Left ventricle myocardium inferior (tissue), 1 donor: Measurements from ENCODE around the gene CCDC12. TPM values are rescaled to one million over a fixed set of nuclear protein-coding genes. Genes with fewer than 3 reads are reported as not detected.

Experiments used
- DNase-seq: peaks from one replicate; pipeline ENCODE4 v3.0.0-alpha.2; 2020
- H3K27ac ChIP-seq: fragments of 200-600 bp; replicated peaks from 2 replicates; pipeline ENCODE4 v1.8.0; 2021
- H3K27me3 ChIP-seq: fragments of 200-600 bp; 2 replicates; pipeline ENCODE4 v1.8.0; 2021; ENCODE audit warnings: low read depth
- H3K36me3 ChIP-seq: fragments of 200-600 bp; 2 replicates; pipeline ENCODE4 v1.8.0; 2021
- H3K4me1 ChIP-seq: fragments of 200-600 bp; 2 replicates; pipeline ENCODE4 v1.8.0; 2021
- H3K4me3 ChIP-seq: fragments of 200-600 bp; 2 replicates; pipeline ENCODE4 v1.8.0; 2021; ENCODE audit warnings: mild to moderate bottlenecking, moderate library complexity
- H3K9me3 ChIP-seq: fragments of 200-600 bp; replicated peaks from 2 replicates; pipeline ENCODE4 v1.8.0; 2021
- intact Hi-C: fragments of 100-400 bp; cut with micrococcal nuclease; formaldehyde crosslinking; loops from one replicate; pipeline ENCODE4 v1.11.0; 2022
- total RNA-seq: library from RNA; stranded (reverse); fragmentation: NEBNext Ultra II Directional; extraction: Animal tissue kit (Norgen Biotek cat#: 25700); gene quantifications from one replicate; pipeline ENCODE4 v1.2.1, GENCODE V29; 2021
- TF ChIP-seq, protein P1 (sequence below): fragments of 200-600 bp; IDR thresholded peaks from 2 replicates; pipeline ENCODE4 v1.8.0; 2021; ENCODE audit warnings: antibody characterized with exemption, mild to moderate bottlenecking, borderline replicate concordance
- donor health status: DM: no; HTN: yes; CAD: no; lungs with severe emphysema.

The CCDC12 gene
- total RNA-seq, 1 donor from 2014 or later: 31.0 TPM

DNA sequence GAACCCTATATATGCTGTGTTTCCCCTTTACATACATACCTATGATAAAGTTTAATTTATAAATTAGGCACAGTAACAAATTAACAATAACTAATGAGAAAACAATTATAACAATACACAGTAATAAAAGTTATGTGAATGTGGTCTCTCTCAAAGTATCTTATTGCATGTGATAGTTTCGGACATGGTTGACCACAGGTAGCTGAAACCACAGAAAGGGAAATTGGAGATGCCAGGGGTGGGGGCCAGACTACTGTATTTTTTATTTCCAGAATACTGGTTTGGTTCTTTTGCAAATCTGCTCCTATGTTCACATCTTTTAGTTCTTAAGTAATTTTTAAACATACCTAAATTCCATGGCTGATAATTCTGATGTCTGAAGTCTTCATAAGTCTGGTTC is 58.3 kb downstream of the CCDC12 start:
- no peak overlapping the region for H3K4me3 ChIP-seq
- H3K27ac ChIP-seq: no peak overlapping the region
- no peaks in the 10 kb centered on the region for H3K27me3 ChIP-seq
- TF ChIP-seq, protein P1, sequence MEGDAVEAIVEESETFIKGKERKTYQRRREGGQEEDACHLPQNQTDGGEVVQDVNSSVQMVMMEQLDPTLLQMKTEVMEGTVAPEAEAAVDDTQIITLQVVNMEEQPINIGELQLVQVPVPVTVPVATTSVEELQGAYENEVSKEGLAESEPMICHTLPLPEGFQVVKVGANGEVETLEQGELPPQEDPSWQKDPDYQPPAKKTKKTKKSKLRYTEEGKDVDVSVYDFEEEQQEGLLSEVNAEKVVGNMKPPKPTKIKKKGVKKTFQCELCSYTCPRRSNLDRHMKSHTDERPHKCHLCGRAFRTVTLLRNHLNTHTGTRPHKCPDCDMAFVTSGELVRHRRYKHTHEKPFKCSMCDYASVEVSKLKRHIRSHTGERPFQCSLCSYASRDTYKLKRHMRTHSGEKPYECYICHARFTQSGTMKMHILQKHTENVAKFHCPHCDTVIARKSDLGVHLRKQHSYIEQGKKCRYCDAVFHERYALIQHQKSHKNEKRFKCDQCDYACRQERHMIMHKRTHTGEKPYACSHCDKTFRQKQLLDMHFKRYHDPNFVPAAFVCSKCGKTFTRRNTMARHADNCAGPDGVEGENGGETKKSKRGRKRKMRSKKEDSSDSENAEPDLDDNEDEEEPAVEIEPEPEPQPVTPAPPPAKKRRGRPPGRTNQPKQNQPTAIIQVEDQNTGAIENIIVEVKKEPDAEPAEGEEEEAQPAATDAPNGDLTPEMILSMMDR: no peak
- H3K9me3 ChIP-seq: peaks cover 10% of the 10 kb centered on the region
- peaks cover 18% of the 10 kb centered on the region for H3K4me1 ChIP-seq
- intact Hi-C loops: no loop called here
- no peak for DNase-seq
- H3K36me3 ChIP-seq: peaks cover 67% of the 10 kb centered on the region

DNA sequence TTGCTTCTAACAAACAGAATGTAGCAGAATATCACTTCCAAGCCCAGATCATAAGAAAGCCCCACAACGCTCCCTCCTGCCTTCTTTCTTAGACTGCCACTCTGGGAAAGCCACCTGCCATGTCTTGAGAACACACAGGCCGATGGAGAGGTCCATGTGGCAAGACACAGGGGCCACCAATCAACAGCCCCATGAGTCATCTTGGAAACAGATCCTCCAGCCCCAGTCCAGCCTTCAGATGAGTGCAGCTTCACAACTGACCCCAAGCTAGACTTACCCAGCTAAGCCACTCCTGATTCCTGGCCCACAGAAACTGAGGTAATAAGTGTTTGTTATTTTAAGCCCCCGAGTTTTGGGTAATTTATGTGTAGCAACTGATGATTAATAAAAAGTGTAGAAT is 59.3 kb downstream of the CCDC12 start:
- Histone ChIP-seq H3K4me1 (peaks cover 19% of the 10 kb centered on the region), H3K27me3 (no peaks in the 10 kb centered on the region), H3K27ac (no peak overlapping the region), H3K4me3 (no peak overlapping the region), H3K36me3 (peaks cover 58% of the 10 kb centered on the region), H3K9me3 (peaks cover 10% of the 10 kb centered on the region)
- intact Hi-C loops: no loop called here
- TF ChIP-seq, protein P1: no peak
- DNase-seq: peak; percentile 7

DNA sequence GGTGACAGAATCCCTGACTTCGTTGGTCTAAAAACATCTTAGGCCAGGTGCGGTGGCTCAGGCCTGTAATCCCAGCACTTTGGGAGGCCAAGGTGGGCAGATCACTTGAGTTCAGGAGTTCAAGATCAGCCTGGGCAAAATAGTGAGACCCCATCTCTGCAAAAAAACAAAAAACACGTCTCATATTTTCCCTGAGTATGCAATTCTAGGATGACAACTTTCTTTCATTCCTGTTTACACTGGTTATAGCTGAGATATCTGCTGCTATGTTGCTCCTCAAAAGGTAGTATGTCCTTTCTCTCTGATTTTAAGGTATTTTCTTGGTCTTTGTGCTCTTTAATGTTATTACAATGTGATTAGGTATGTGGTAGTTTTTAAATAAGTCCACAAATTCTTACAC is 59.7 kb downstream of the CCDC12 start:
- H3K36me3 ChIP-seq: peaks cover 53% of the 10 kb centered on the region
- TF ChIP-seq, protein P1: no peak

DNA sequence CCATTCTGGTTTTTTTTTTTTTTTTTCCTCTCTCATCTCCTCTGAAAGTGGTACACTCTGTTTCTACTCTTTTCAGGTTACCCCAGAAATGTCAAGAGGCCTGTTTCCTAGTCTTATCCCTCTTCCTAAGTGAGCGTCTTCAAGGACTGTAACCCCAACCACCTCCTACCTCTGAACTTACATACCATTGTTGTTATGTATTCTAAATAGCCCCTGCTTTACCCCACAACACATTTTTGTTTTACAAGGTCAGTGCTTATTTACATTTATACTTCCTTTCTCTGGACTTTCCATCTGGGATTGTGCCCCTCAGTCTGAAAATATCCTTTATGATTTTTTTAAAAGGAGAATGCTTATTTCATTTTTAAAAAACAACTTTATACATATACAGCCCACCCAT is 60.3 kb downstream of the CCDC12 start:
- TF ChIP-seq, protein P1: no peak

More for the DNA sequence above, 59.7 kb downstream of the CCDC12 start:
- Histone ChIP-seq H3K4me3 (no peak overlapping the region), H3K27me3 (no peaks in the 10 kb centered on the region), H3K27ac (no peak overlapping the region), H3K4me1 (peaks cover 19% of the 10 kb centered on the region), H3K9me3 (peaks cover 10% of the 10 kb centered on the region)
- intact Hi-C loops: no loop called here
- no peak for DNase-seq

DNA sequence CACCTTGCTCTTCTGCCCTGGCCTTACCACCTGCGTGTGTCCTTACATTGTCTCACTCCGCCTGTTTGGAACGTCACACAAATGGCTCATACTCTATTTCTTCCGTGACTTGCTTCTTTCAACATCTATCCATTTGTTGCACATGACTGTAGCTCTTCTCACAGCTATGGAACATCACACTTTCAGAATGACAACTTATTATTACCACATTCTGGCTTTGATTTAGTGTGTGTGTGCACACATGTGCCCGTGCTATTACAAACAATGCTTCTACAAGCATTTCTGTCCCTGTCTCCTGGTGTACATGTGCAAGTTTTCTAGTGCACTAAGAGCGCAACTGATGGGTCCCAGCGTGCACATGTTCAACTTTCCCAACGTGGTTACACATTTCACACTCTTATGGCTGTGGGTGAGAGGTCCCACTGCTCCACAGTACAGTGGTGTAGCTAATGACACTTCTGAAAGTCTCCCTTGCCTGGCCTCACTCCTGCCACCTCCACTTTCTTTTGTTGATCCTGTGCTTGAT is 61.2 kb downstream of the CCDC12 start:
- H3K4me3 ChIP-seq: no peak overlapping the region
- H3K9me3 ChIP-seq: peaks cover 10% of the 10 kb centered on the region
- H3K36me3 ChIP-seq: peaks cover 39% of the 10 kb centered on the region
- intact Hi-C loops: no loop called here
- TF ChIP-seq, protein P1: no peak
- H3K27me3 ChIP-seq: no peaks in the 10 kb centered on the region
- no peak for DNase-seq
- no peak overlapping the region for H3K27ac ChIP-seq
- H3K4me1 ChIP-seq: peaks cover 19% of the 10 kb centered on the region

More for the DNA sequence above, 60.3 kb downstream of the CCDC12 start:
- H3K4me1 ChIP-seq: peaks cover 19% of the 10 kb centered on the region
- no peaks in the 10 kb centered on the region for H3K27me3 ChIP-seq
- peaks cover 48% of the 10 kb centered on the region for H3K36me3 ChIP-seq
- DNase-seq: no peak
- no peak overlapping the region for H3K27ac ChIP-seq
- H3K9me3 ChIP-seq: peaks cover 10% of the 10 kb centered on the region
- no peak overlapping the region for H3K4me3 ChIP-seq
- intact Hi-C loops: no loop called here

DNA sequence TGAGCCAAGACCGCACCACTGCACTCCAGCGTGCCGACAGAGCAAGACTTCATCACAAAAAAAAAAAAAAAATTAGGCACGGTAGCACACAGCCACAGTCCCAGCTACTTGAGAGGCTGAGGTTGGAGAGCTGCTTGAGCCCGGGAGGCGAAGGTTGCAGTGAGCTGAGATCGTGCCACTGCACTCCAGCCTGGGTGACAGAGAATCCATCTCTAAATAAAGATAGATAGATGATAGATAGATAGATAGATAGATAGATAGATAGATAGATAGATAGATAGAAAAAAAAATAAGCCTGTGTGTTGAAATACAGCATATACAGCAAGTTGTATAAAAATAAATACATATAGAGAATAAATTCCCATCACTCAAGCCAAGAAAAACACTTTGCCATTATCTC is 61.7 kb downstream of the CCDC12 start:
- DNase-seq: no peak
- TF ChIP-seq, protein P1: no peak
- Histone ChIP-seq H3K4me3 (no peak overlapping the region), H3K9me3 (peaks cover 10% of the 10 kb centered on the region), H3K4me1 (peaks cover 21% of the 10 kb centered on the region), H3K27me3 (no peaks in the 10 kb centered on the region), H3K27ac (no peak overlapping the region), H3K36me3 (peaks cover 34% of the 10 kb centered on the region)
- intact Hi-C loops: no loop called here
